ENCODE results near the gene TNNI2.

TNNI2 gene

DNA sequence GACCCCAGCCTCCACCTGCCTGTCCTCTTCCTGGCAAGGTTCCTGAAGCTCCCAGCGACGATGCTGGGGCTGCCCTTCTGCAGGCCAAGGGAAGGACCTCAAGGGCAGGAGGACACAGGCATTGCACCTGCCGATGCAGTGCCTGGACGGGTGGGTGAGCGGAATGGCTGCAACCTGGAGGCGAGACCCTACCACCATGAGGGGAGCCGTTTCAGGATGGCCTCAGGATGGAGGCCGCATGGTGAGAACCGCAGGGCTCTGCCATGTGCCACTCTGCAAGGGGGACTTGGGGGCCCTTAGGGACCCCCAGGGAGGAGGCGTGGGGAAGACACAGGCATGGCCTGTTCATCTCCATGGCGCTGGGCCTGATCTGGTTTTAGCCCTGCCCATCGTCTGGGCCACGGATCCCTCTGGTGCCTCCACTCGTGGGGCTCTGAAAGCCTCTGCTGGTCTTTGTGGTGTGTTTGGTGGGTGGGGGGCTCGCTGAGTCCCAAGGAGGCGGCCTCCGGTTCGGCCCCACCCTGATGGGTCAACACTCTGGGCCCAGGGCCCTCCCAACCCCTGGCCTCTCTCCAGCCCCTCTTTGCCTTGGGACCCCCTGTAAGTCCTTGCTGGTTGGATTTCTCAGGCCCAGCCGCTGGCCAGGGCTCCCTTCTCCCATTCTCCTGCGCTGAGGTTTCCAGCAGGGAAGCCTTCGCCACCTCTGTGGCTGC is 12.8 kb downstream of the TNNI2 start:
- DNase-seq (ENCODE audit: low spot score), result no peak
- in situ Hi-C loops (cut with MboI; ENCODE audit: low pct_unique_long_range_greater_than_20kb, low sequenced_read_pairs, unreplicated experiment), result no loop called here
- TF ChIP-seq, protein P1, sequence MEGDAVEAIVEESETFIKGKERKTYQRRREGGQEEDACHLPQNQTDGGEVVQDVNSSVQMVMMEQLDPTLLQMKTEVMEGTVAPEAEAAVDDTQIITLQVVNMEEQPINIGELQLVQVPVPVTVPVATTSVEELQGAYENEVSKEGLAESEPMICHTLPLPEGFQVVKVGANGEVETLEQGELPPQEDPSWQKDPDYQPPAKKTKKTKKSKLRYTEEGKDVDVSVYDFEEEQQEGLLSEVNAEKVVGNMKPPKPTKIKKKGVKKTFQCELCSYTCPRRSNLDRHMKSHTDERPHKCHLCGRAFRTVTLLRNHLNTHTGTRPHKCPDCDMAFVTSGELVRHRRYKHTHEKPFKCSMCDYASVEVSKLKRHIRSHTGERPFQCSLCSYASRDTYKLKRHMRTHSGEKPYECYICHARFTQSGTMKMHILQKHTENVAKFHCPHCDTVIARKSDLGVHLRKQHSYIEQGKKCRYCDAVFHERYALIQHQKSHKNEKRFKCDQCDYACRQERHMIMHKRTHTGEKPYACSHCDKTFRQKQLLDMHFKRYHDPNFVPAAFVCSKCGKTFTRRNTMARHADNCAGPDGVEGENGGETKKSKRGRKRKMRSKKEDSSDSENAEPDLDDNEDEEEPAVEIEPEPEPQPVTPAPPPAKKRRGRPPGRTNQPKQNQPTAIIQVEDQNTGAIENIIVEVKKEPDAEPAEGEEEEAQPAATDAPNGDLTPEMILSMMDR (IDR thresholded peaks at IDR 0.05; ENCODE audit: extremely low read depth, insufficient read depth, missing control alignments), result no peak

DNA sequence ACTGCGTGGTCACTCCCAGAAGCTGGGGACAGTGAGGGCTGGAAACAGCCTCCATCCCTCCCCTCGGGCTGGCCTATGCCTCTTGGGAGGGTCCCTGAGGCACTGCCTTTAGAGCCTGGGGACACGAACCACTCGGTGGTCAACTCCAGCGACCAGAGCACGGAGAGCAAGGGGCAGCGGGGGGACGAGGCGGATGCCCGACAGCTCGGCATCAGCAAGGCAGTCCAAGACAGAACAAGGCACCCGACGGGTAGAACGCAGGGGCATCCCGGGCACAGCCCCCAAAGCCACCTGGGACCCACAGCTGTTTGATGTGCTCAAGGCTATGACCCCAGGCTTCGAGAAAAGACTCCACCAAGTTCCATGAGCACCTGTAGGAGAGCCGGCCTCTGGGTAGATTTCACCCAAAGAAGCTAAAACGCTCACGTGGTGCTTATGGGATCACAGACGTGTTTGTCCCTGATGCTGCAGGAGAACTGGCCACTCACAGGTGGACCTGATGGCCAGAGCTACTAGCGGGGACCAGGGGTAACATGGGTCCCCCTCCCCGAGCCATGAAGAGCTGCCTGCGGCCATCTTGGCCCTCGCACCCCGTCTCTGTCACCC is 13.6 kb downstream of the TNNI2 start:
- no peak for DNase-seq (ENCODE audit: low spot score)
- TF ChIP-seq, protein P1 (IDR thresholded peaks at IDR 0.05; ENCODE audit: extremely low read depth, insufficient read depth, missing control alignments), result no peak
- in situ Hi-C loops (cut with MboI; ENCODE audit: low pct_unique_long_range_greater_than_20kb, low sequenced_read_pairs, unreplicated experiment), result no loop called here

DNA sequence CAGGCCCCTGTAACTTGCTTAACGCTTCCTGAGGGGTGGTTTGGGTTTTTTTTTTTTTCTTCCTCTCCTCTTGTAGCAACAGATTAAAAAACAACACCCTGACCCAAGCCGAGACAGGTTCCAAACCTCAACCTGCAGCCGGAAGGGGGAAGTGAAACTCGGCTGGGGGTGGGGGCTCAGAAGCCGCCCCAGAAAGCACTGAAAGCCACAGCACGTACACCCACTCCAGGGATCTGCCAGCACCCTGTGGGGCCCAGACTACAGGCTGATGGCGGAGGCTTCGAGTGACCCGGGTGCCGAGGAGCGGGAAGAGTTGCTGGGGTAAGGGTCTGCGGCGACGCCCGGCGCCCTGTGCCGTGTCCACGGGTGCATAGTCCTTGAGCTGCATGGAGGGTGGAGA is 14.1 kb downstream of the TNNI2 start, which contains the start of gene LSP1:
TSS of gene LSP1 (plus strand) at position 208 of the 400 bp plus-strand sequence. CDS start at position 269, 61 bp downstream.
- in situ Hi-C loops (cut with MboI; ENCODE audit: low pct_unique_long_range_greater_than_20kb, low sequenced_read_pairs, unreplicated experiment), result no loop called here
- peak; percentile 94 for DNase-seq (ENCODE audit: low spot score)
- TF ChIP-seq, protein P1 (IDR thresholded peaks at IDR 0.05; ENCODE audit: extremely low read depth, insufficient read depth, missing control alignments), result no peak

DNA sequence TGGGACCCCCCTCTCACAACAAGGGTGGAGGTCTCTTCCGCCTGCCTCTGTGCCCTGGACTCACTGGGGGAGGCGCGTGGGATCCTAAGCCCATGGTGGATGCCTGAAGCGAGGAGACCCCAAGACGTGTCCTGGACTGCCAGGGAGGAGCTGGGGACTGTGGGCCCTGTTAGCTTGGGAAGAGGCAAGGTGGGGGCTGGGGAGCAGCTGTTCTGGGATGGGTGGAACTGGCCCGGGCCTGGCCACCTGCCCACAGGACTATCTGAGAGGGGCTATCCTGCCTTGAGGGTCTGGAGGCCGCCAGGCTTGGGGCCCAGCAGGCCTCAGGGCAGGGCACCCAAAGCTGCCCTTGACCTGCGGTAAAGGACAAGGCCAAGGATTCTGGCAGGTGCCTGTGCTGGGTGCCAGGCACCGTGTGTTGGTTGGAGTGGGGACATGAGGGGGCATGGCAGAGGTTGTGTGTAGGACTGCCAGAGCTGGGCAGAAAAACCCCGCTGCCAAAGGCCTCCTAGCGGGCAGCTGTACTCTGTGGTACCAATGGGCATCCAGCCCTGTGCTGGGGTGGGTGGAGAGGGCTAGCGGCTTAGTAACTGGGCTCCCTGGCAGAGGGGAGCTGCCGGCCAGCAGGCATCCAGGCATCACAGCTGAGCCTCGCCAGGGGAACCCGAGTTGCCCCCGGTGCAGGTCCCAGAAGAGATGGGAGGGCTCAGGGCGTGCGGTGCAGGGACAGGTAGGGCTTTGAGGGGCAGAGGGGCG is 14.8 kb downstream of the TNNI2 start:
- no peak for DNase-seq (ENCODE audit: low spot score)
- TF ChIP-seq, protein P1 (IDR thresholded peaks at IDR 0.05; ENCODE audit: extremely low read depth, insufficient read depth, missing control alignments), result no peak
- in situ Hi-C loops (cut with MboI; ENCODE audit: low pct_unique_long_range_greater_than_20kb, low sequenced_read_pairs, unreplicated experiment), result no loop called here

DNA sequence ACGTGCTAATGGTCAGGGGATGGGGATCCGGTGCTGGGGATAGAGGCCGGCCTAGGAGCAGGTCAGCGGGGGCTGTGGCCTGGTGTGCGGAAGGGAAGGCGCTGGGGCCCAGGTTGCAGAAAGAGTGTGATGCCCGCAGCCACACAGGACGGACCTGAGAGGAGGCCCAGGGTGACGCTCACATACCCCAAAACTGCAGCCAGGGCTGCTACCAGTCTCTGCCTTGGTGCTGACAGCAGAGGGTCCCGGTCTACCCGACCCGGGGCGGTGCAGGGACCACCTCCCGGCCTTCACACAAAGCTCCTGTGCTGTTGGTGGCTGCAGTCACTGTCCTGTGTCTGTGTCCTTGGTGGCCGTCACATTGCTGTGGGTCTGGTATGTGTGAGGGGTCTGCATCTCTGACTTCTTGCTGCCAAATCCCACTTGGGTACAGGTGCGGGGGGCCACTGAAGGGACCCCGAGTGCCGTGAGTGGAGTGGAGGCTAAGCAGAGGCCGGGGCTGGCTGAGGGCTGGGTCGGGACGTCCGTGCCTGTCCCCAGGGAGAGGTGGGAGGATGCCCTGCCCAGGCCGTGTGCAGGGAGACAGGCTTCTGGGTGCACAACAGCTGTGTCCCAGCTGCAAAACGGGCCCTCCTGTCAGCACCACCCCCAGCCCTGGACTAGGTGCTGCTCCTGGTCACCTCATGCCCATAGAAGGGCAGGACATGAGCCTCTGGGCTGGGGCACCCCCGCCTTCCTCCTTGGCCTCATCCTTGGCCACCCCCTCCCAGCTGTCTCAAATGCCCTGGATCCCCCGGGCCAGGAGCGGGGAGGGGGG is 15.6 kb downstream of the TNNI2 start:
- TF ChIP-seq, protein P1 (IDR thresholded peaks at IDR 0.05; ENCODE audit: extremely low read depth, insufficient read depth, missing control alignments), result no peak
- peak; percentile 75 for DNase-seq (ENCODE audit: low spot score)
- in situ Hi-C loops (cut with MboI; ENCODE audit: low pct_unique_long_range_greater_than_20kb, low sequenced_read_pairs, unreplicated experiment), result no loop called here
